WTC11 (cell line): ENCODE results near the gene COA1. TPM values are rescaled to one million over a fixed set of nuclear protein-coding genes. Genes with fewer than 3 reads are reported as not detected.

Experiments
- ATAC-seq: fragments of 200-7000 bp; cut with Tn5 transposase; 2 replicates; pipeline ENCODE4 v1.10.0; 2021; ENCODE audit warnings: mild to moderate bottlenecking, moderate library complexity
- CTCF ChIA-PET: fragments of 300-600 bp; sonication (Branson Sonifier 250); formaldehyde crosslinking; loops from one replicate; lab custom pipeline; 2021; ENCODE audit warnings: antibody characterized with exemption; lab: Charles Lee
- POLR2A ChIA-PET: fragments of 350-600 bp; sonication (Branson Sonifier 250); formaldehyde crosslinking; loops from one replicate; lab custom pipeline; 2021; ENCODE audit warnings: antibody characterized with exemption; lab: Charles Lee
- DNase-seq: peaks from one replicate; pipeline ENCODE4 v3.0.0; 2021; ENCODE audit warnings: low spot score
- H3K27ac Mint-ChIP-seq: 2 replicates; pipeline ENCODE4 v1.8.0; 2021; ENCODE audit warnings: mixed read lengths
- H3K27me3 Mint-ChIP-seq: 2 replicates; pipeline ENCODE4 v1.8.0; 2021; ENCODE audit warnings: low read depth, mild to moderate bottlenecking, moderate library complexity, mixed read lengths
- H3K36me3 Mint-ChIP-seq: 2 replicates; pipeline ENCODE4 v1.8.0; 2021; ENCODE audit warnings: mixed read lengths
- H3K4me1 Mint-ChIP-seq: 2 replicates; pipeline ENCODE4 v1.8.0; 2022; ENCODE audit warnings: mixed read lengths
- H3K4me3 Mint-ChIP-seq: 2 replicates; pipeline ENCODE4 v1.8.0; 2021; ENCODE audit warnings: mild to moderate bottlenecking, moderate library complexity, mixed read lengths
- H3K9me3 Mint-ChIP-seq: 2 replicates; pipeline ENCODE4 v1.8.0; 2021; ENCODE audit warnings: mixed read lengths
- CBFB ChIP-seq: sonication (generic); formaldehyde crosslinking; IDR thresholded peaks from 2 replicates; pipeline ENCODE4 v1.8.1; 2022; ENCODE audit warnings: mild to moderate bottlenecking, low read depth, missing genetic modification reagents
- EMX1 ChIP-seq: fragments of 250-450 bp; sonication (Bioruptor Pico); IDR thresholded peaks from 2 replicates; pipeline ENCODE4 v1.8.0; 2021; ENCODE audit warnings: mild to moderate bottlenecking
- GRHL2 ChIP-seq: fragments of 250-450 bp; sonication (Bioruptor Pico); IDR thresholded peaks from 2 replicates; pipeline ENCODE4 v1.8.0; 2022; ENCODE audit warnings: mild to moderate bottlenecking, moderate library complexity; ENCODE audit not compliant: insufficient replicate concordance, severe bottlenecking
- KAT7 ChIP-seq: sonication (generic); formaldehyde crosslinking; IDR thresholded peaks from 2 replicates; pipeline ENCODE4 v1.8.1; 2023; ENCODE audit warnings: missing genetic modification reagents, mild to moderate bottlenecking, borderline replicate concordance
- MXD4 ChIP-seq: fragments of 250-450 bp; sonication (Bioruptor Pico); IDR thresholded peaks from 2 replicates; pipeline ENCODE4 v1.8.0; 2021; ENCODE audit warnings: mild to moderate bottlenecking, moderate library complexity, borderline replicate concordance
- OVOL2 ChIP-seq: fragments of 250-450 bp; sonication (Bioruptor Pico); IDR thresholded peaks from 2 replicates; pipeline ENCODE4 v1.9.0; 2021; ENCODE audit warnings: mild to moderate bottlenecking, borderline replicate concordance
- SMAD3 ChIP-seq: sonication (generic); formaldehyde crosslinking; IDR thresholded peaks from 2 replicates; pipeline ENCODE4 v1.8.0; 2022; ENCODE audit warnings: missing genetic modification reagents, mild to moderate bottlenecking, borderline replicate concordance
- SOX15 ChIP-seq: fragments of 250-450 bp; sonication (Bioruptor Pico); IDR thresholded peaks from 2 replicates; pipeline ENCODE4 v1.9.0; 2021; ENCODE audit warnings: mild to moderate bottlenecking
- ZNF396 ChIP-seq: fragments of 250-450 bp; sonication (Bioruptor Pico); IDR thresholded peaks from 2 replicates; pipeline ENCODE4 v1.8.0; 2021; ENCODE audit warnings: mild to moderate bottlenecking, moderate library complexity, borderline replicate concordance
- ZNF423 ChIP-seq: fragments of 250-450 bp; sonication (Bioruptor Pico); IDR thresholded peaks from 2 replicates; pipeline ENCODE4 v2.1.2; 2022; ENCODE audit warnings: mild to moderate bottlenecking, moderate library complexity
- ZNF671 ChIP-seq: fragments of 250-450 bp; sonication (Bioruptor Pico); IDR thresholded peaks from 2 replicates; pipeline ENCODE4 v1.8.0; 2021; ENCODE audit warnings: mild to moderate bottlenecking
- total RNA-seq: library from RNA; stranded (reverse); gene quantifications from 3 replicates; pipeline ENCODE4 v1.2.3, GENCODE V29; 2021
- TF ChIP-seq, protein P1 (sequence below): sonication (generic); formaldehyde crosslinking; IDR thresholded peaks from 2 replicates; pipeline ENCODE4 v1.8.0; 2022; ENCODE audit warnings: missing genetic modification reagents
- TF ChIP-seq, protein P2 (sequence below): sonication (generic); formaldehyde crosslinking; IDR thresholded peaks from 2 replicates; pipeline ENCODE4 v1.8.1; 2023; ENCODE audit warnings: mild to moderate bottlenecking, moderate library complexity, missing genetic modification reagents
- TF ChIP-seq, protein P3 (sequence below): sonication (generic); formaldehyde crosslinking; IDR thresholded peaks from 2 replicates; pipeline ENCODE4 v1.8.1; 2022; ENCODE audit warnings: missing genetic modification reagents, borderline replicate concordance
- TF ChIP-seq, protein P4 (sequence below): fragments of 250-450 bp; sonication (Bioruptor Pico); conservative IDR thresholded peaks from 2 replicates; pipeline ENCODE4 v1.9.0; 2021; ENCODE audit warnings: mild to moderate bottlenecking
- TF ChIP-seq, protein P5 (sequence below): sonication (generic); formaldehyde crosslinking; IDR thresholded peaks from 2 replicates; pipeline ENCODE4 v1.8.1; 2022; ENCODE audit warnings: low read depth, missing genetic modification reagents, borderline replicate concordance
- TF ChIP-seq, protein P6 (sequence below): fragments of 250-450 bp; sonication (Bioruptor Pico); IDR thresholded peaks from 2 replicates; pipeline ENCODE4 v1.9.0; 2021; ENCODE audit warnings: moderate library complexity, mild to moderate bottlenecking, inconsistent platforms, borderline replicate concordance

COA1 gene
- total RNA-seq, 1 experiment from 2014 or later = 132 TPM

DNA sequence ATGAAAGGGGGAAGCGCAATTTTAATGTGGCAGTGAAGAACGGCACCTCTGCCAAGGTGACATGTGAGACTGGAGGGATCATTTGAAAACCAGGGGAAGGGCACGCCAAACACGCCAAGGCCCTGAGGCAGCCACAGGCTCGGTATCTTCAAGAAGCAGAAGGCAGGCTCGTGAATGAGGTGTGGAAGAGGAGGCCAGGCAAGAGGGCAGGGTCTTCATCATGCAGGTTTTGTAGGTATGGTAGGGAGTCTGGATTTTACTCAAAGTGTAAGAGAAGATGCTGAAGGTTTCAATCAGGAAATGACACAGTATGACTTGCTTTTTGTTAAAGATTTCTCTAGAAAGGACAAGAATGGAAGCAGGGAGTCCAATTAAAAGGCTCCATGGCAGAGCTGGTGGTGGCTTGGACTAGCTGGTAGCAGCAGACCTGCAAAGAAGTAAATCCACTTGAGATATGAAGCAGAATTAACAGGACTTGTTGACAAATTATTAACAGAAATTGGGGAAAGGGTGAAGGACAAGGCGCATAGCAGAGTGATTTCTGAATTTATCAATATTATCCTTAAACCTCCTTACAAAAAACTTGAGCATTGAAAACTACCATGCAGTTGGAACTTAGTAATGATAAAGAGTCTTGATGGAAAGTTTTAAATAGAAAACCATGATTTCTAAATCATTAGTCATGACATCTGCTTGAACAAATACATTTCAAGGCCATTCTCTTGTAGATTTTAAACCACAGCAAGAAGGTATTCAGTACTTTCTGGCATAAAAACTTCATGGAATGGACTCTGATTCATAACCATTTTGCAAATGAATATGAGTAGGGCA lies 70.4 kb downstream of the COA1 start:
- Mint-ChIP-seq H3K4me3 (0 out of 2 replicates have a peak overlapping the region, but pooled peaks have one; percentile 4), H3K4me1 (peaks cover 48% of the 10 kb centered on the region), H3K36me3 (peaks cover 16% of the 10 kb centered on the region), H3K9me3 (no peaks in the 10 kb centered on the region), H3K27me3 (no peaks in the 10 kb centered on the region), H3K27ac (peak overlapping the region; percentile 83)
- no peak for DNase-seq
- POLR2A ChIA-PET = no interaction called here
- CTCF ChIA-PET = no interaction called here
- no peak for TF ChIP-seq EMX1 (CRISPR knock-in tag)
- TF ChIP-seq, protein P1, sequence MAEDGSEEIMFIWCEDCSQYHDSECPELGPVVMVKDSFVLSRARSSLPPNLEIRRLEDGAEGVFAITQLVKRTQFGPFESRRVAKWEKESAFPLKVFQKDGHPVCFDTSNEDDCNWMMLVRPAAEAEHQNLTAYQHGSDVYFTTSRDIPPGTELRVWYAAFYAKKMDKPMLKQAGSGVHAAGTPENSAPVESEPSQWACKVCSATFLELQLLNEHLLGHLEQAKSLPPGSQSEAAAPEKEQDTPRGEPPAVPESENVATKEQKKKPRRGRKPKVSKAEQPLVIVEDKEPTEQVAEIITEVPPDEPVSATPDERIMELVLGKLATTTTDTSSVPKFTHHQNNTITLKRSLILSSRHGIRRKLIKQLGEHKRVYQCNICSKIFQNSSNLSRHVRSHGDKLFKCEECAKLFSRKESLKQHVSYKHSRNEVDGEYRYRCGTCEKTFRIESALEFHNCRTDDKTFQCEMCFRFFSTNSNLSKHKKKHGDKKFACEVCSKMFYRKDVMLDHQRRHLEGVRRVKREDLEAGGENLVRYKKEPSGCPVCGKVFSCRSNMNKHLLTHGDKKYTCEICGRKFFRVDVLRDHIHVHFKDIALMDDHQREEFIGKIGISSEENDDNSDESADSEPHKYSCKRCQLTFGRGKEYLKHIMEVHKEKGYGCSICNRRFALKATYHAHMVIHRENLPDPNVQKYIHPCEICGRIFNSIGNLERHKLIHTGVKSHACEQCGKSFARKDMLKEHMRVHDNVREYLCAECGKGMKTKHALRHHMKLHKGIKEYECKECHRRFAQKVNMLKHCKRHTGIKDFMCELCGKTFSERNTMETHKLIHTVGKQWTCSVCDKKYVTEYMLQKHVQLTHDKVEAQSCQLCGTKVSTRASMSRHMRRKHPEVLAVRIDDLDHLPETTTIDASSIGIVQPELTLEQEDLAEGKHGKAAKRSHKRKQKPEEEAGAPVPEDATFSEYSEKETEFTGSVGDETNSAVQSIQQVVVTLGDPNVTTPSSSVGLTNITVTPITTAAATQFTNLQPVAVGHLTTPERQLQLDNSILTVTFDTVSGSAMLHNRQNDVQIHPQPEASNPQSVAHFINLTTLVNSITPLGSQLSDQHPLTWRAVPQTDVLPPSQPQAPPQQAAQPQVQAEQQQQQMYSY (CRISPR knock-in tag) = peak; percentile 42
- TF ChIP-seq, protein P2, sequence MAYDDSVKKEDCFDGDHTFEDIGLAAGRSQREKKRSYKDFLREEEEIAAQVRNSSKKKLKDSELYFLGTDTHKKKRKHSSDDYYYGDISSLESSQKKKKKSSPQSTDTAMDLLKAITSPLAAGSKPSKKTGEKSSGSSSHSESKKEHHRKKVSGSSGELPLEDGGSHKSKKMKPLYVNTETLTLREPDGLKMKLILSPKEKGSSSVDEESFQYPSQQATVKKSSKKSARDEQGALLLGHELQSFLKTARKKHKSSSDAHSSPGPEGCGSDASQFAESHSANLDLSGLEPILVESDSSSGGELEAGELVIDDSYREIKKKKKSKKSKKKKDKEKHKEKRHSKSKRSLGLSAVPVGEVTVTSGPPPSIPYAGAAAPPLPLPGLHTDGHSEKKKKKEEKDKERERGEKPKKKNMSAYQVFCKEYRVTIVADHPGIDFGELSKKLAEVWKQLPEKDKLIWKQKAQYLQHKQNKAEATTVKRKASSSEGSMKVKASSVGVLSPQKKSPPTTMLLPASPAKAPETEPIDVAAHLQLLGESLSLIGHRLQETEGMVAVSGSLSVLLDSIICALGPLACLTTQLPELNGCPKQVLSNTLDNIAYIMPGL (CRISPR knock-in tag) = no peak
- ATAC-seq = no peak

DNA sequence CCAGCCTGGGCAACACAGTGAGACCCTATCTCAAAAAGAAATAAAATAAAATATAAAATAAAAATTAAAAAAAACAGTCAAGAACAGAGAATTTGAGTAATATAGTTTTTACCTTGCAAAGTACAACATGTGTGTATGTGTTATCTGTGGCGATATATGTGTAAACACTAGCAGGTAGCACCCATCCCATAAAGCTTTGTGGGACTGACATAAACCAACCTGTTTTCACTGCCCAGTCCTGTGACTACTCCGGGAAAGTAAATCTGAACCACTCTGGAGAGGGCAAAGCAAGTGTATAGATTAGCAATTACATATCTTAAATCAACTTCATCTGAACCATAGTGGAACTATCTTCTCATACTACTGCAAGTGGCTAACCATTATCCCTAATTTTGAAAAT lies 72.3 kb downstream of the COA1 start:
- Mint-ChIP-seq H3K36me3 (peaks cover 15% of the 10 kb centered on the region), H3K9me3 (no peaks in the 10 kb centered on the region), H3K4me3 (no peak overlapping the region), H3K4me1 (peaks cover 61% of the 10 kb centered on the region), H3K27me3 (no peaks in the 10 kb centered on the region), H3K27ac (no peak overlapping the region)
- TF ChIP-seq KAT7 (CRISPR knock-in tag) (no peak), ZNF396 (no peak), GRHL2 (no peak)
- DNase-seq = no peak
- ATAC-seq = no peak
- CTCF ChIA-PET = no interaction called here
- POLR2A ChIA-PET = no interaction called here

DNA sequence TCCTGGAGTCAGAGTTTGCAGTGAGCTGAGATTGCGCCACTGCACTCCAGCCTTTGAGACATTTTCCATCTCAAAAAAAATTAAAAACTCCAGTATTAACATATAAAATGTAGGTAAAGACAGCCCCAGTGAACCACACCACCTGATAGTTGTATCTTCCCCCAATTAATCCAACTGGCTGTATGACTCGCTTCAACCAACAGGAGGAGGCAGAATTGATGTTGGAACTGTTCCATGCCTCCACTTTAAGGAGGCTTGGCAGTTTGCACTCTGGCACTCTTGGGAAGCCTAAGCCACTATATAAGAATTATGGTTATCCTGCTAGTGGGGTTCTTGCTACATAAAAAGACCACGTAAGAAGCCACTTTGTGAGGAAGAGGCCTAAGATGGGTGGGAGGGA lies 73.7 kb downstream of the COA1 start:
- DNase-seq (no peak), ATAC-seq (no peak)
- ChIA-PET POLR2A (no interaction called here), CTCF (interaction anchor here (1.4 kb wide), 1 partner anchor 73 kb away, joined by 4 read pairs; the partner anchor contains the start of gene STK17A)
- peaks cover 10% of the 10 kb centered on the region for H3K36me3 Mint-ChIP-seq
- peaks cover 68% of the 10 kb centered on the region for H3K4me1 Mint-ChIP-seq
- no peak overlapping the region for H3K4me3 Mint-ChIP-seq
- no peaks in the 10 kb centered on the region for H3K27me3 Mint-ChIP-seq
- TF ChIP-seq, protein P3, sequence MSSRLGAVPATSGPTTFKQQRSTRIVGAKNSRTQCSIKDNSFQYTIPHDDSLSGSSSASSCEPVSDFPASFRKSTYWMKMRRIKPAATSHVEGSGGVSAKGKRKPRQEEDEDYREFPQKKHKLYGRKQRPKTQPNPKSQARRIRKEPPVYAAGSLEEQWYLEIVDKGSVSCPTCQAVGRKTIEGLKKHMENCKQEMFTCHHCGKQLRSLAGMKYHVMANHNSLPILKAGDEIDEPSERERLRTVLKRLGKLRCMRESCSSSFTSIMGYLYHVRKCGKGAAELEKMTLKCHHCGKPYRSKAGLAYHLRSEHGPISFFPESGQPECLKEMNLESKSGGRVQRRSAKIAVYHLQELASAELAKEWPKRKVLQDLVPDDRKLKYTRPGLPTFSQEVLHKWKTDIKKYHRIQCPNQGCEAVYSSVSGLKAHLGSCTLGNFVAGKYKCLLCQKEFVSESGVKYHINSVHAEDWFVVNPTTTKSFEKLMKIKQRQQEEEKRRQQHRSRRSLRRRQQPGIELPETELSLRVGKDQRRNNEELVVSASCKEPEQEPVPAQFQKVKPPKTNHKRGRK (CRISPR knock-in tag) = no peak
- TF ChIP-seq OVOL2 (CRISPR knock-in tag) = no peak
- TF ChIP-seq, protein P4, sequence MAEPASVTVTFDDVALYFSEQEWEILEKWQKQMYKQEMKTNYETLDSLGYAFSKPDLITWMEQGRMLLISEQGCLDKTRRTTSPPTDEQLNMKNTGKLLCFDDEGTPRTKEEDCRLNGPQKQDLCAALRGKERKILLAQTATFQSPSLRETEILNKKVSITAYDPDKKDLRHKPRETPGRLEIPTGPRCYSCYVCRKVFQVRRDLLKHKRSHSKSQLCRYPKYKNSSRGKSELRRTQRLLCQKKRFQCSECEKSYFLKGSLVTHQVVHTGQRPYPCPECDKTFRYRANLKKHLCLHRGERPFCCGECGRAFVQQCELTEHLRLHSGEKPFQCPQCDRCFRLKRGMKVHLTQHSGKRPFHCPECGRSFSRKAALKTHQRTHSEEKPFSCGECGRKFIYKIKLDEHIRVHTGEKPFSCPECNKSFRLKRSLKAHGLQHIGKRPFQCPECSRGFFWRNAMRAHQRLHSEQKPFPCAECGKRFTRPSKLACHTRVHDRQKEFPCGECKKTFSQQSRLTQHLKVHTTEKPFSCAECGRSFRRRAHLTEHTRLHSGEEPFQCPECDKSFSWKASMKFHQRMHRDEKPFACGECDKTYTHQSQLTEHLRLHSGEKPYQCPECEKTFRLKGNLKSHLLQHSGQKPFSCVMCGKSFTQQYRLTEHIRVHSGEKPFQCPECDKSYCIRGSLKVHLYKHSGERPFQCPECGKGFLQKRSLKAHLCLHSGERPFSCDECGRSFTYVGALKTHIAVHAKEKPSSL (CRISPR knock-in tag) = no peak
- TF ChIP-seq ZNF671 (CRISPR knock-in tag) = no peak
- no peak for TF ChIP-seq MXD4 (CRISPR knock-in tag)
- TF ChIP-seq, protein P5, sequence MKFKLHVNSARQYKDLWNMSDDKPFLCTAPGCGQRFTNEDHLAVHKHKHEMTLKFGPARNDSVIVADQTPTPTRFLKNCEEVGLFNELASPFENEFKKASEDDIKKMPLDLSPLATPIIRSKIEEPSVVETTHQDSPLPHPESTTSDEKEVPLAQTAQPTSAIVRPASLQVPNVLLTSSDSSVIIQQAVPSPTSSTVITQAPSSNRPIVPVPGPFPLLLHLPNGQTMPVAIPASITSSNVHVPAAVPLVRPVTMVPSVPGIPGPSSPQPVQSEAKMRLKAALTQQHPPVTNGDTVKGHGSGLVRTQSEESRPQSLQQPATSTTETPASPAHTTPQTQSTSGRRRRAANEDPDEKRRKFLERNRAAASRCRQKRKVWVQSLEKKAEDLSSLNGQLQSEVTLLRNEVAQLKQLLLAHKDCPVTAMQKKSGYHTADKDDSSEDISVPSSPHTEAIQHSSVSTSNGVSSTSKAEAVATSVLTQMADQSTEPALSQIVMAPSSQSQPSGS = no peak
- no peak for TF ChIP-seq SOX15
- TF ChIP-seq, protein P6, sequence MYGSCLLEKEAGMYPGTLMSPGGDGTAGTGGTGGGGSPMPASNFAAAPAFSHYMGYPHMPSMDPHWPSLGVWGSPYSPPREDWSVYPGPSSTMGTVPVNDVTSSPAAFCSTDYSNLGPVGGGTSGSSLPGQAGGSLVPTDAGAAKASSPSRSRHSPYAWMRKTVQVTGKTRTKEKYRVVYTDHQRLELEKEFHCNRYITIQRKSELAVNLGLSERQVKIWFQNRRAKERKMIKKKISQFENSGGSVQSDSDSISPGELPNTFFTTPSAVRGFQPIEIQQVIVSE = no peak
- no peak for TF ChIP-seq ZNF423 (CRISPR knock-in tag)
- no peak for TF ChIP-seq SMAD3
- no peak for TF ChIP-seq CBFB (CRISPR knock-in tag)
- no peaks in the 10 kb centered on the region for H3K9me3 Mint-ChIP-seq
- H3K27ac Mint-ChIP-seq = no peak overlapping the region
